HCEC 1CT (cell line): ENCODE measurements around the gene MRGPRF.

ENCODE experiments used
- DNase-seq: peaks from one replicate; pipeline ENCODE4 v3.0.0-alpha.2; 2017

Gene MRGPRF

DNA sequence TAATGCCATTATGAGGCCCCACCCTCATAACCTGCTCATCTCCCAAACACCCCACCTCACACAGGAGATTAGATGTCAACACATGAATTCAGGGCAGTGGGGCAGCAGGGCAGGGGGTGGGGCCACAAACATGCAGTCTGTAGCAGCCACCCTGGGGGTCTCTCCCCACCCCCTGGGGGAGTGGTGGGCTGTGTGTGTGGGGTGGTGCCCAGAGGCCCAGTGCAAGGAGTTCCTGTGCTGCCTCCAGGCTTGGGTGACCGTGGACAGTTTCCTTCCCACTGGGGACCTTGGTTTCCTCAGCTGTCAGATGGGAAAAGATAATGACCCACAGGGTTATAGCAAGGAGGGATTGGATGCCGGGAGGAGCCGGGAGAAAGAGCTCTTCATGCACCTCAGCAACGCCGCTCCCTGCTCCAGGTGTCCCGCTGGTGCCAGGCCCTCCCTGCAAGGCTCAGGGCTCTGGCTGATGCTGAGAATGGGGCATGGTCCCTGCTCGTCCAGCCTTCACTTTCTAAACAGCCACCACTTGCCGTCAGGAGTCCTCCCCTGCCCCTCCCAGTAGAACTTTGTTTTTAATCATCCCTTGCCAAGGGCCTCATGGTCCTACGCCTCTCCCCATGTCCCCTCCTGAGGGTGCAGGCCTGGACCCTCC is 2.0 kb upstream of the MRGPRF start:
- no peak for DNase-seq

DNA sequence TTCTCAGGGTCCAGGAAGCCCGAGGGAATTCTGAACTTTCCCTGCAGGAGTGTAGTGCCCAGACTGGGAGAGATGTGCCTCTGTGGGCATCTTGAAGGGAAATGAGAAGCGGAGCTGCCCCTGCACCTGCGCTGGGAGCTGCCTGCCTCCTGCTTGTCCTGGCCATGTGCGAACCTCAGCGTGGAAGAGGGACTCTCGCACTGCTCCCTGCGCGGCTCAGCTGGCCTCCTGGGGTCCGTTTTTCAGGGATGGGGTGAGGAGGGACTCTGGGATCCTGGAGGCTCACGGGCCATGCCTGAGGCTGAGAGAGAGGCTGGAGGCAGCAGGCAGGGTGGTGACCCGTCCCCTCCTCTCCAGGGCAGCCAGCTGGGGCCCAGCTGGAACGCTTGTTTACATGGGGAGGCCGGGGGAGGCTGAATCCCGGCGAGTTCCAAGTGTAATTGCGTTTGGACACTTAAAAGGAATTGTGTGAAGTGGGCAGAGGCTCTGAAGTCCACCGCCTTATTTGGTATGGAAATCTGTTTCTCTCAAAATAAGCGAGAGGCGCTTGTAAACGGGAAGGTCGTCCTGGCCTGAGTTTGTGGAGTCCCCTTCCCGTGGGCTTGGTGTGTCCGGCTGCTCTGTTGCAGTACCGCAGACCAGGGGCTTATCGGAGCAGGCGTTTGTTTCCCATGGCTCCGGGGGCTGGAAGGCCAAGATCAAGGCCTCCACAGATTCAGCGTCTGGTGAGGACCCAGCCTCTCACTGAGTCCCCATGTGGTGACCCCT is 1.2 kb upstream of the MRGPRF start:
- DNase-seq = peak; percentile 84

DNA sequence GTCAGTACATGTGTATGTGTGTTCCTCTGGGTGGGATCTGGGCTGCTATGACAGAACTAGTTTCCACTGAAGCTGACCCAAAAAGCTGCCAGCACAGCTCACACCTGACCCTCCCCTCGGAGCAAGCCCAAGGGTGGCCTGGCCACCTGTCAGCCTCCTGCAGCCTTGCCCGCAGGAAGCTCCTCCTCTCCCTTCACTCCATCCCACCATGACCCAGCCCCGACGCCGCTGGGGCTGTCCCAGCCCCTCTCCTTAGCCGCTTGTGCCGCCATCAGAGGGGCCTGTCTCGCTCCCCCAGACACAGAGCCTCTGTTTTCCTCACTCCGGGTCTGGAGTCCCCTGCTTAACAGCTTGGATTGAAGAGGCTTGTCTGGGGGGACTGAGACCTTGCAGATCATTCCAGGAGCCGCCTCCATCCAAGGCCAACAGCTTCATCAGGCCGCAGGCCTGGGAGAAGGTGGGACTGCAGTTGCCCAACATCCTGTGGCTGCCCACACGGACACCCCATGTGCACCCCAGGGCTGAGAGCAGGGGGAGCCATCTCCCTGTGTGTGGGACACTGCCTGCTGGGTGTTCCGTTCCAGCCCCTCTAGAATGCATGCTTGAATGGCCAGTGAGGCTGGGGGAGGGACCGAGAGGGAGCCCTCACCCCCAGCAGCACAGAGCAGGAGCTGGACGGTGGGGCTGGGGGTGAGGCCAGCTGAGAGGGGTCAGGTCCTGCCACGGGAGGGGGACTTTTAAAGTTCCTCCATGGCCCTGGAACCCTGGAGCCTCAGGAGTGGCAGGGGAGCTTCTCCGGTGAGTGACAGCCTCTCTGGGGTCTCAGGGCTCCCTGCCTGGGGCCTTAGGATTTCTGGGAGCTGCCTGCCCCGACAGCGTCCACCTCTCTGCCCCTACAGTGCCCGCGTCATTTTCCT is 696 bp downstream of the MRGPRF start:
- DNase-seq = peak; percentile 83

DNA sequence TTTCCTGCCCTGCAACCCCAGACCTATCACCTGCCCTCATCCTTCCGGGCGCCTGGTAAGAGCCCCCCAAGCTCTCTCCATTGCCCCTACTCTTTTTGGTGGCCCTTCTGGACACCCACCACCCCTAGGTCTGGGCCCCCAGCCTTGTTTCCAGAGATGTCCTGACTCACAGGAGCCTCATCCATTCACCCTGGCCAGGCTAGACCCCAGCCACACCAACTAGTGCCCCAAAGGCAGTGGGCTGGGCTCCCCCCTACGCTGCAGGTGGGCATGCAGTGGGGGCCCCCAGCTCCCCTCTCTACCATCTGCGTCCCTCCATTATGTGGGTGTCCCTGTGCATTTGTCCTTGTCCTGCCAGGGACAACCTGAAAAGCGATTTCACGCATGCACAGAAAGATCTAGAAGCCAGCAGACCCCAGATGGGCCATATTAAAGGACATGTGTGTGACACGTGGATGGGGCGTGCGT is 1.4 kb downstream of the MRGPRF start:
- DNase-seq = no peak

DNA sequence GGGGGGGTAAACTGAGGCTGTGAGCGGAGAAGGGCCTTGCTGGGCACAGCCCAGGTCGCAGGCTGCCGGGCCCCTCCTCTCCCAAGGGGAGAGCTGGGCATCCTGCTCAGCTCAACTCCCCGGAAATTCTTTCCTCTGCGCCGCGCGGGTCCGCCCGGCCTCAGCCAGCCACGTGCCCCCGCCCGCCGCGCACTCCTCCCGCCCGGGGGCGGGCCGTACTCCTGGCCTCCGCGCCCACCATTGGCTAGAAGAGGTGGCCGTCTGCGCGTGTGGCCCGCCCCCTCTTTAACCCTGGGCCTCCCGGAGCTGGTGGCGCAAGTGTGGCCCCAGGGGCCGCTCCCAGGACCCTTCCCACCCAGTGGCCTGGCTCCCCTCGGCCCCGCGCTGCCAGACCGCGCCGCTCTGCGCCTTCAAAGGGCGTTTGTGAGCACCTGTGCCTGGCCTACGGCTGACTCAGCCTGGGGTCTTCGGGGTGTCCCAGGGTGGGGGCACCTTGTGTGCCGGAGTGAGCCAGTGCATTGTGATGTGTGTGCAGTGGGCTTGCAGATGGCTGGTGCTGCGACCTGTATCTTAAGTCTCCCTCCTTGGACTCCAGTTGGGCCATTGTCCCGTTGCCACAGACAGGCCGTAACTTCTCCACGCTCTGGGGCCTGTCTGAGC is 2.0 kb downstream of the MRGPRF start:
- DNase-seq = peak; percentile 90

DNA sequence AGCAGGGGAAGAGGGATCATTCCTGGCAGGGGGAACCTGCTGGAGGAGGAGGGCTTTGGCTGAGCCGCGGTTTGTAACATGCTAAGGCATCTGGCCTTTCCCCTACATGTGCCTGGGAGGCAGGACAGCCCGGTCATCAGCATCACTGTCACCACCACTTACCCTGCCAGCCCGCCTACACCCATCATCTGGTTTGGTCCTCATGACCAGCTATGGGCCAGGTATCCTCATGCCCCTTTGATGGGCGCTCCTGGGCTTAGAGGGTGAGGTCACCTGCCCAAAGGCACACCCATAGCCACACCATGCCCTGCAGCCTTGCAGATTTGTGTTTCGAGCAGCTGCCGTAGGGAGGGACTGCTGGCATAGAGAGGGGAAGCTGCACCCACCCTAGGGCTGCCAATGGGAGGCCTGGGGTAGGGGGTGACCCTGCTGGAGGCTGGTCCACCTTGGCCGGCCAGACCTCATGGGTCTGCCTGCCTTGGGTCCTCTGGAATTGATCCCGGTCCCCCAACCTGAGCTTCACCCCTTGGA is 2.6 kb downstream of the MRGPRF start:
- DNase-seq = no peak

DNA sequence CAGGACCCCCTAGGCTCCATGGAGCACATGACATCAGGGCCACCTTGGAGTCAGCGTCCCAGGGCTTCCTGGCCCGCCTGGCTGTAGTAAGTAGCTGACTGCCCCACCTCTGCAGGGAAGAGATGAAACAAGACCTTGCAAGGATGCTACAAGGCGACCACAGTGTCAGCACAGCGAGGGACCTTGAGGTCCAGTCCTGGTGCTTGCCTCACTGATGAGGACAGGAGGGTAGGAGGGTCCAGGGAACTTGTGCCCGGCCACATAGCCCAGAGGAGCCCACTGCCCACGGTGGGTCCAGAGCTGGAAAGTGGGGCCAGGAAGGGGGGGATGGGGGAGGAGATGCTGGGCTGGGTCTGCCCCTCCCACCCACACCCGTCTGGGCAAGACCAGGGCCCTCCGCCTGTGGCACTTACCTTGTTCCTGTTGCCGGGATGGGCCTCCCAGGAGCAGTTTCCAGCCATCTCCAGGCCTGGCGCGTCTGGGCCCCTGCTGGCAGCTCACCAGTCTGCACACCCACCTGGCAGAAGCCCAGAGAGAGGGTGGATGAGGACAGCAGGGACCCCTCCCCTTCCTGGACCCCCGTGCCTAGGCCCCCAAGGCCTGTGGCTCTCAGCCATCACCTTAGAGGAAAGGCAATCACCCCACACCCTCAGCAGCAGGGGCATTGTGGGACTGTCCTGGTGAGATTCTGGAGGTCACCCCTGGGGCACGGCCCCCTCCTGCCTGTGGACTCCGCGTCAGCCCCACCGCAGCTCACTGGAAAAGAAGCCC is 3.4 kb downstream of the MRGPRF start:
- DNase-seq = no peak

DNA sequence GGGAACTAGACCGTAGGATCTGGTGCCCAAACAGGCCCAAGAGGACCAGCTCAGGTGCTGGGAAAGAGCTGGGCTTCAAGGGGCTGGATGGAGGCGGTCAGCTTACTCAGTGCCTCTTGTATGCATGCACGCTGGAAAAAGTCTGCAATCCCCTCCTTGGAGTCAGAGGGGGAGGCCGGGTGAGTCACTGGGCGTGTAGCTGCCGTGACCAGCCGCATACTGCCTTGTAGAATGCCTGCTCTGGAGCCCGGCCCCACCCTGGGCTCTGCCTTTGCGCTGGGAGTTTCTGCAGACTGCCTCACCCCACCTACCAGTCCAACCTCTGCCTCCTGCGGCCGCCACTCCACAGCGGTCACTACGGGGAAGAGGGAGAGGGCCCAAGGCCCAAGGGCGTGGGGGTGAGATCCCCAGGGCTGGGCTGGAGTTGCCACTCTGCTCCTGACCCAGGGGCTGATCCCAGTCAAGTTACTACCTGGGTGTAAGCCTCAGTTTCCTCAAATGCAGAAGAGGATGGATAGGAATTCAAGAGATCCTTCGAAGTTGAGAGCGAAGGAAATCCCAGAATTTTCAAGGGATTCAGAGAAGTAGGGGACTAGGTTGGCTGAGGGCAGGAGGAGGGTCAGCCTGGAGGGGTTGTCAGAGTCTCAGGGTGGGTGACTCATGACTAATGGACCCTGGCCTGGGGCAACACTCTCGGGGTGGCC is 4.2 kb downstream of the MRGPRF start:
- DNase-seq = peak; percentile 98

DNA sequence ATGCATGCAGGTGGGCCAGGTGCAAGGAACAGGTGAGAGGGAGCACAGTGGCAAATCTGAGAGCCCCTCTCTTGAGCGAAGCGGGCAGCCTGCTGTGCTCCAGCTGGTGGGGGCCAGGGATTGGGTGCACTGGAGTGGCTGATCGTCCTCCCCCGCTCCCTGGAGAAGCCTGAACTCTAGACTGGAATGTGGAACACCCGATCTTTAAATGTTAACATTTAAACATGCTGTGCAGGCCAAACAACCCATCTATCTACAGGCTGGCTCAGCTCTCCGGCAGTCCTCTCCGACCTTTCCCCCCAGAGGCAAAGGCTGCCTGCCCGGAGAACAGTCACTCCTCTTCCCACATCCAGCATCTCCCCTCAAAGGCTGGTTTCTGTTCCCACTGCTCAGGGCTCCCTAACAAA is 5.1 kb downstream of the MRGPRF start:
- no peak for DNase-seq

DNA sequence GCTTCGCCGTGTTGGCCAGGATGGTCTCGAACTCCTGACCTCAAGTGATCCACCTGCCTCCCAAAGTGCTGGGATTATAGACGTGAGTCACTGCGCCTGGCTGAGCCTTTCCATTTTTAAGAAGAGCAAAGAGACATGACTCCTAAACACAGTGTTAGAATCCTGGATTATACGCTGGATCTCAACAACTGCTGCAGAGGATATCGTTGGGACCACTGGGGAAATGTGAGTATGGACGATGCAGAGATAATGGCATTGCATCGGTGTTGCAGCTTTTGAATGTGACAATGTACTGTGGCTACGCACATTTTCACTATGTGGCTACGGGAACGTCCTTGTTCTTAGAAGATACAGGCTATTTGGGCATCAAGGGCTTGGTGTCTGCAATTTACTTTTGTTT is 6.2 kb downstream of the MRGPRF start:
- no peak for DNase-seq

DNA sequence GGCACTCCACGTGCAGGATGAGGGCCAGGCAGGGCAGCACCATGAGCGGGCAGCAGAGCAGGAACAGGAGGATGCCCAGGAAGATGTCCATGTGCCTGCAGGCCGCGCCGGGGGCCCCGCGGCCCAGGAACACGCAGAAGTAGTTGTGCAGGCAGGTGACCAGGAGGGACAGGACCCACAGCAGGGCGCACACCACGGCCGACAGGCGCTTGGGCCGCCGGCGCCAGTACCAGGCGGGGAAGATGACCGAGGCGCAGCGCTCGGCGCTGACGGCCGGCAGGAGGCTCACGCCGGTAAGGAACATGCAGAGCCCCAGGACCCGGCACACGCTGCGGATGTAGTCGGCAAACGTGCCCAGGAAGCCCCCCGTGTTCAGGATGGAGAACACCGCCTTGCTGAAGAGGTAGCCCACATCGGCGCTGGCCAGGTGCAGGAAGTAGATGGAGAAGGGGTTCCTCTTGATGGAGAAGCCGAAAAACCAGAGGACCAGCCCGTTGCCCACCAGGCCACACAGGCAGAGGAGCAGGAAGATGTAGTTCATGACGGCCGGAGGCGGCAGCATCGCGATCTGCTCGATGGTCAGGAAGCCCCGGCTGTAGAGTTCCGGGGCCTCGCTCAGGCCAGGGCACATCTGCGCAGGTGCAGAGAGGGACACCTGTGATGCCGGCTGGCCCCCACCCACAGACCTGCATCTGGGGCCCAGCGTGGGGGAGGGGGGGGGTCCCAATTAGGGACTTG is 7.2 kb downstream of the MRGPRF start:
- DNase-seq = no peak

DNA sequence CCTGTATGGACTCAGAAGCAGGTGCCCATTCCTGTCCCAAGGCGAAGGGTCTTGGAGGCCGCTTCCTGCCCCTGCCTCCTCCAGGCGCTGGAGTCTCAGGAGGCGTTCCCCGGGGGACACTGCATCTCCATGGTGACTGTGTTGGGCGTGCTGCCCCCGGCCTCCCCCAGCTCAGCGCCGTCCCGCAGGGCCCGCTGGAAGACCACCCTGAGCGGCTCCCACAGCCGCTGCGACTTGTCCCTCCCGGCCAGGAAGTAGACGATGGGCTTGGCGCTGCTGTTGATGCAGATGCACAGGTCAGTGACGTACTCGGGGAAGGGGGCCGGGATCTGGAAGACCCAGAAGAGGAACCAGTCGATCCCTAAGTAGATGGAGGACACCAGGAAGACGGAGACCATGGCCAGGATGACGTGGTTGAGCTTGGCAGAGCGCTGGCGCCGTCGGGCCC is 7.8 kb downstream of the MRGPRF start:
- no peak for DNase-seq

DNA sequence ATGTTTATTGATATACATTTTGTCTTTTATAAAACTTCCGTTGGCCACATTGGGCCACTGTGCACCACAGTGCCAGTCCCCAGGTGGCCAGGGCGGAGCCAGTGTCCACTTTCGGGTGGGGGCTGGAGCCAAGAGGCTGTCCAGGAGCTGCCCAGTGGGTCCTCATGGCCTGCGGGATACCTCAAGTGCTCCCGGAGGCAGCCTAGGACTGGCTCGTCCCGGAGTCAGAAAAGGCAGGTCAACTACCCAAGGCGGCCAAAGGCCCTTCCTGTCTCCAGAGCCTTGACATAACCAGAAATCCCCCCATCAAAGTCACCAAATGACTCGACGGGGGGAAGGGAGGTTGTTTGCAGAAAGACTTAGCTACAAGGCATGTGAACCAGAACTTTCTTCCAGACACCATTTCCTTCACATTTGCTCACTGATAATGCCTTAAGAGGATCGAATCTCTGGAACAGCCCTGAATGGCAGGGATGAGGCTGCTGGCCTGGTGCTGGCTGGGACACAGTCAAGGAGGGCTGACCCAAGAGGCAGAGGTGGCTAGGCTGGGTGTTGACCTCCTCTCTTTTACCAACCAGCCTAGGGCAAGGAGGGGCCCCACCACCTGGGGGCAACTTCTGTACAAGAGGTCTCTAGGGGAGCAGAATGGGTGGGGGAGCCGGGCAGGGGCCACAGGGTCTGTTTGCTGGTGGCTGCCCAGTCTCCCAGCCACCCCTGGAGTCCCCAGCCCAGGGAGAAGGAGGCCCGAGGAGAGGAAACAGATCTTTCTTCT is 8.4 kb downstream of the MRGPRF start:
- no peak for DNase-seq

DNA sequence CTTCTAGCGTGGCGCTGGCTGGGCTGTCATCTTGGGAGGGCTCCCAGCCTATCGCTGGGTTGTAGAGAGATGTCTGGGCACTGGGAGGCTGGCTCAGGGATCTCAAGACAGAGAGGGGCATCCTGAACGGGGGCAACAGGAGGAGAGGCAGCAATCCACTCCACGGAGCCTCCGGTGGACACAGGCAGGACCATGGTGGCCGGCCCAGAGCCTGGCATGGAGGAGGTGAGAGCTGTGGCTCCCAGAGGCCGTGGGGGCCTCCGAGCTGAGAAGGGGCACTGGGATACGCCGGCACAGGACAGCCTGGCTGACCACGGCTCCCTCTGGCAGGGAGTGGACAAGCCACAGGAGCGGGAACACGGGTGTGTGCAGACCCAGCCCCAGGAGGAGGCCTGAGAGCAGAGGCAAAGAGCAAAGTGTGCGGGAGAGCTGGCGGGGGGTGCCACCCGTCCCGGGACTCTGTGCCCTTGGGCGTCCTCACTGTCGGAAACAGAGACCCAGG is 9.1 kb downstream of the MRGPRF start:
- DNase-seq = no peak

DNA sequence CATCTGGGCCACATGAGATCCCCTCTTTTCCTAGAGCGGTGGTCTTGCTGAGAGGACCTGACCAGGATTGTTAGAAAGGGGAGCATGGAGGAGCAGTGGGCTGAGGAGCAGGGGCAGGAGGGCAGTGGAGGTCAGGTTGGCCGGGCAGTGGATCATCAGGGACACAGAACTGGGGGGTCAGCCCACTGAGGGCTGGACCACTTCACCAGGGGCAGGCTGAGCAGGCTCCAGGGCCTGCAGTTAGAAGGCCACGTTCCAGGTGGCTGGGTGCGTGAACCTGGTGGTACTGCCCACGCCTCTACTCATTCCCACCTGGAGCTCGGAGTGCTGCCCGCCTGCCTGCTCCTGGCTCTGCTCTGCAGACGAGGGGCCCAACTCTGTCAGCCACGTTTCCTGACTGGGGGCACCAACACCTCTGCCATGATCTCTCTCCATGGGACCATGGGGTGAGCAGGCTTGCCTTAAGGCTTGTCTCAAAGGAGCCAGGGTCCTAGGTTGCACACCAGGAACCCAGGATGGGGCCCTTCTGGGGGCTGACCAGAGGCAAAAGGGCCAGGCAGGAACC is 9.7 kb downstream of the MRGPRF start:
- DNase-seq = no peak

DNA sequence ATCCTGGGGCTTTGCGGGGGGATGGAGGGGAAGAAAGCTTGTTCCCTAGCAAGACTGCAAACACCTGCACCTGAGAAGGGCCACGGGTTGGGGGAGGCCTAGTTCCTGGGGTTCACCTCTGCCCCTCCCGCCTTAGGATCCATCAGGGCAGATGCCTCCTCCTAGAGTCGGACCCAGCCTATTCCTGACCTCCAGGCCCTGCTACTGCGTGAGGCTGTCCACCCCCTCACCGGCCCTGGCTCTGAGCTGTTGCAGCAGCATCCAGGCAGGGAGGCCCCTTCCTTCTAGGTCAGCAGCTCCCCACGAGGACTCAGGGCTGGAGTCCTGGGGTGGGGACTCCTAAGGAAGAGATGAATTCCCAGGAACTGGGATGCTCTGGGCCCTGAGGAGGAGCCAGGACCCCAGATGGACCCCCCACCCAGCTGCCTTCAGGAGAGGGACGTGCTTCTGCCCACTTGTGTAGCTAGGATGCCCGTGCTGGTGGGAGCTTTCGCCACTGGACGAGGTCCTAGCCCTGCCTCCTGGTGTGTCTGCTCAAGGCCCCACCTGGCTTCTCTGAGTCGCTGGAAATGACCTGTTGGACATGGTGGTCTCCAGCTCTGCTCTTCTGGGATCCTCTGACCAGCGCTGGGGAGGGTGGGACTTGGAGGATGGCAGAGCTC is 10.3 kb downstream of the MRGPRF start:
- DNase-seq = no peak

DNA sequence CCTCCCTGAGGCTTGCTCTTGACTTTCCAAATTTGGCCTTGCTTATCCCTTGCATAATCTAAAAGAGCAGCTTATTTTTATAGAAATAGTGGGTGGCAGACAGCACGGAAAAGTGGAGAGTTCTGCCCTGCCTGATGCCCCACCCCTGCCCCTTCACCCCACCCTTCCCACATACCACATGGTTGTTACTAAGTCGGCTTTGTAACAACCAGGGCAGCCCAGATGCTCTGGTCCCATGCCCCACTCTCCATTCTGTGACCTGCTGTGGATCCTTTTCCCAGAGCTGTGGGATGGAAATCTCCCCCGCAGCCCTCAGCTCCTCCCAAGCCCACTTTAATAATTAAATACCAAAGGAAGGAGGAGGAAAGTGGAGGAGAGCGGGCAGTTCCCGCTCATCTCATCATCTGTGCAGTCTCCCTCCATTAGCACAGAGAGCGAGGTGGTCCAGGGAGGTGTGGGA is 10.9 kb downstream of the MRGPRF start:
- DNase-seq = peak; percentile 10
